Endothelial cell of umbilical vein (primary cell): Measurements from ENCODE around the gene GK2. TPM values are rescaled to one million over a fixed set of nuclear protein-coding genes. Genes with fewer than 3 reads are reported as not detected.

Experiments used
- BruUV-seq: library from RNA; stranded (reverse); fragments of 400-500 nt; replicated peaks from 2 replicates; lab custom pipeline; 2021; lab: Mats Ljungman, UMichigan
- CTCF ChIA-PET: fragments of 300-600, 350-600 bp; sonication (Branson Sonifier 250); formaldehyde crosslinking; loops from one replicate; lab custom pipeline; 2021; ENCODE audit warnings: antibody characterized with exemption, inconsistent platforms; lab: Charles Lee
- POLR2A ChIA-PET: fragments of 300-600, 350-600 bp; sonication (Branson Sonifier 250); formaldehyde crosslinking; loops from one replicate; lab custom pipeline; 2021; ENCODE audit warnings: antibody characterized with exemption, inconsistent platforms; lab: Charles Lee
- DNase-seq: peaks from one replicate; pipeline ENCODE4 v3.0.0-alpha.2; 2011; ENCODE audit warnings: low read depth, low spot score
- FAIRE-seq: peaks from 2 replicates; lab custom pipeline; 2011; peaks lifted over from hg19 to GRCh38; lab: Jason Lieb, UNC
- H2AFZ ChIP-seq: 2 replicates; pipeline ENCODE4 v1.6.0; 2012; ENCODE audit warnings: low read depth, low read length, control low read depth, inconsistent platforms
- H3K27ac ChIP-seq: 2 replicates; pipeline ENCODE4 v1.5.1; 2011; ENCODE audit warnings: low read depth, mild to moderate bottlenecking, control low read depth, low read length, moderate library complexity; ENCODE audit not compliant: insufficient read depth
- H3K27me3 ChIP-seq, 2 experiments: 2 replicates each; pipeline versions ENCODE4 v1.6.0 to v1.6.1; 2011; ENCODE audit warnings: low read length in 2 of 2, mixed read lengths in 1 of 2; ENCODE audit not compliant: control insufficient read depth in 2 of 2, insufficient read depth in 2 of 2
- H3K36me3 ChIP-seq, 2 experiments: 2 replicates in 1 of 2; 3 replicates in 1 of 2; pipeline ENCODE4 v1.5.1; 2011; ENCODE audit warnings: low read length in 2 of 2, mild to moderate bottlenecking in 1 of 2, moderate library complexity in 1 of 2; ENCODE audit not compliant: control insufficient read depth in 2 of 2, insufficient read depth in 2 of 2; ENCODE audit errors: extremely low read depth in 1 of 2
- H3K4me1 ChIP-seq: 3 replicates; pipeline ENCODE4 v1.5.1; 2011; ENCODE audit warnings: mild to moderate bottlenecking, low read length; ENCODE audit not compliant: control insufficient read depth, insufficient read depth; ENCODE audit errors: extremely low read depth
- H3K4me2 ChIP-seq: 2 replicates; pipeline ENCODE4 v1.6.1; 2011; ENCODE audit warnings: low read length, control low read depth, mixed read lengths; ENCODE audit not compliant: insufficient read depth
- H3K4me3 ChIP-seq, 3 experiments: fragments of 200-600 bp in 1 of 3; sonication (generic), shearing (Covaris generic) in 1 of 3; replicated peaks in 1 of 3; 2 replicates each; pipeline ENCODE4 v1.5.1; 2011 to 2016; ENCODE audit warnings: control low read depth in 3 of 3, low read length in 3 of 3, mild to moderate bottlenecking in 2 of 3, inconsistent platforms in 1 of 3, low read depth in 1 of 3, moderate library complexity in 1 of 3; ENCODE audit not compliant: insufficient read depth in 1 of 3
- H3K79me2 ChIP-seq: 2 replicates; pipeline ENCODE4 v1.6.0; 2012; ENCODE audit warnings: low read length, inconsistent platforms; ENCODE audit not compliant: control insufficient read depth, insufficient read depth
- H3K9ac ChIP-seq: replicated peaks from 2 replicates; pipeline ENCODE3; 2011; ENCODE audit warnings: low read length, control low read depth; ENCODE audit not compliant: insufficient read depth; ENCODE audit errors: extremely low read depth
- H3K9me1 ChIP-seq: replicated peaks from 3 replicates; pipeline ENCODE4 v1.6.0; 2011; ENCODE audit warnings: mild to moderate bottlenecking, low read length; ENCODE audit not compliant: control insufficient read depth, insufficient read depth; ENCODE audit errors: extremely low read depth
- H3K9me3 ChIP-seq: replicated peaks from 2 replicates; pipeline ENCODE4 v1.5.1; 2012; ENCODE audit warnings: low read length, inconsistent platforms; ENCODE audit not compliant: control insufficient read depth, insufficient read depth
- H4K20me1 ChIP-seq: replicated peaks from 2 replicates; pipeline ENCODE3; 2011; ENCODE audit warnings: mild to moderate bottlenecking, low read length; ENCODE audit not compliant: control insufficient read depth, insufficient read depth; ENCODE audit errors: extremely low read depth
- CTCF ChIP-seq, 2 donors: IDR thresholded peaks; 1 replicate in 1 of 2; 2 replicates in 1 of 2; pipeline ENCODE4 v1.5.1; 2011; ENCODE audit warnings: low read length in 2 of 2, mild to moderate bottlenecking in 2 of 2, moderate library complexity in 2 of 2, control low read depth in 1 of 2, inconsistent platforms in 1 of 2, low read depth in 1 of 2; ENCODE audit not compliant: insufficient read depth in 1 of 2; ENCODE audit errors: extremely low read depth in 1 of 2
- EZH2 ChIP-seq: IDR thresholded peaks from 2 replicates; pipeline ENCODE4 v1.6.1; 2012; ENCODE audit warnings: borderline replicate concordance, low read depth, mild to moderate bottlenecking, moderate library complexity, low read length, inconsistent platforms; ENCODE audit not compliant: severe bottlenecking
- FOS ChIP-seq: IDR thresholded peaks from 2 replicates; pipeline ENCODE4 v1.6.1; 2011; ENCODE audit warnings: mild to moderate bottlenecking, low read length, moderate library complexity, borderline replicate concordance; ENCODE audit not compliant: insufficient read depth
- GATA2 ChIP-seq: IDR thresholded peaks from 2 replicates; pipeline ENCODE4 v1.7.0; 2011; ENCODE audit warnings: low read depth, mild to moderate bottlenecking, moderate library complexity, mixed read lengths, low read length; ENCODE audit not compliant: insufficient read length, insufficient read depth
- JUN ChIP-seq: IDR thresholded peaks from 2 replicates; pipeline ENCODE4 v1.6.1; 2011; ENCODE audit warnings: borderline replicate concordance, low read depth; ENCODE audit not compliant: insufficient read length, insufficient read depth
- MAX ChIP-seq: IDR thresholded peaks from 2 replicates; pipeline ENCODE4 v1.6.1; 2011; ENCODE audit not compliant: insufficient read depth, insufficient read length
- MYC ChIP-seq: IDR thresholded peaks from one replicate; pipeline ENCODE4 v1.6.1; 2011; ENCODE audit warnings: mild to moderate bottlenecking, low read depth, low read length
- POLR2A ChIP-seq: IDR thresholded peaks from 2 replicates; pipeline ENCODE4 v1.6.1; 2012; ENCODE audit warnings: low read depth, mild to moderate bottlenecking, control low read depth, low read length
- POLR2AphosphoS5 ChIP-seq: IDR thresholded peaks from 2 replicates; pipeline ENCODE4 v1.6.1; 2012; ENCODE audit warnings: low read depth, mild to moderate bottlenecking, control low read depth, low read length, moderate library complexity; ENCODE audit not compliant: insufficient read depth
- dilution Hi-C: fragments of 300-500 bp; cut with MboI; formaldehyde crosslinking; loops from one replicate; pipeline ENCODE4 v1.15.0; 2019; ENCODE audit warnings: low sequenced_read_pairs; ENCODE audit not compliant: extremely low pct_ligation_motif_present
- intact Hi-C: fragments of 100-400 bp; cut with micrococcal nuclease; formaldehyde crosslinking; loops from one replicate; pipeline ENCODE4 v1.10.0; 2022
- polyA plus RNA-seq, 4 experiments: library from polyadenylated mRNA; depleted of rRNA in 3 of 4; stranded (reverse) in 3 of 4; unstranded in 1 of 4; fragments of >200 nt; gene quantifications; 2 replicates each; pipeline versions ENCODE4 v1.2.1 to v1.2.3, GENCODE V29; 2011 to 2012; ENCODE audit warnings: missing spikeins in 1 of 4
- total RNA-seq: library from RNA; stranded (reverse); gene quantifications from 2 replicates; pipeline ENCODE4 v1.2.3, GENCODE V29; 2021

GK2 gene
- total and polyA plus RNA-seq, 2 donors (not counting 3 experiments of a cell fraction or from before 2014, with no cell fraction given), result not detected

DNA sequence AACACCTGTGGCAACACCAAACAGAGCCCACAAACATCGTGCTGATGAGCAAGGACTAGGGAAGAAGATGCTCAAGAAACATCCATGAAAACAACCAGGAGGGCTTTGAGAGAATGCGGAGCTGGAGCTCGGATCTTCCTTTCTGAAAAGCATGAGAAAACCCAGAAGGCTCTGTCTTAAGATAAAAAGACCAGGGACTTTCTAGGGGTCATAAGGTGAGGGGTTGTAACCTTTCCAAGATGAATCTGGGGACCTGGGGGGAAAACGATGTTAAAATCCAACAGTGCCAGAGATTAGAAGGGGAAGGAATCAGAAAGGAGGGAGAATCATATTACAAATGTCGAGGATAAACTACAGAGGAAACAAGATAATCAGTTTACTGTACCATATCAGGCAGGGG is 10.1 kb downstream of the GK2 start:
- ChIA-PET POLR2A (no interaction called here), CTCF (no interaction called here)
- no peaks in the 10 kb centered on the region for H3K9me3 ChIP-seq
- no peak for TF ChIP-seq POLR2A
- no peak for TF ChIP-seq CTCF (IDR thresholded peaks at IDR 0.05; ENCODE audit: extremely low read depth in 1 of 2, insufficient read depth in 1 of 2, low read depth in 1 of 2, low read length in 2 of 2)
- no peak for TF ChIP-seq GATA2
- no peak for TF ChIP-seq MYC
- TF ChIP-seq EZH2, result no peak
- TF ChIP-seq POLR2AphosphoS5, result no peak
- FAIRE-seq (no peak), DNase-seq (no peak)
- intact Hi-C loops (no loop called here), dilution Hi-C loops (no loop called here)
- H3K4me3 ChIP-seq, result no peak overlapping the region
- no peak overlapping the region for H3K9ac ChIP-seq
- BruUV-seq, result no TSS peak
- H3K27me3 ChIP-seq, result no peaks in the 10 kb centered on the region
- H2AFZ ChIP-seq, result no peak overlapping the region
- H3K9me1 ChIP-seq, result no peaks in the 10 kb centered on the region
- H4K20me1 ChIP-seq, result no peaks in the 10 kb centered on the region
- no peak overlapping the region for H3K4me2 ChIP-seq
- no peaks in the 10 kb centered on the region for H3K36me3 ChIP-seq
- H3K79me2 ChIP-seq, result no peaks in the 10 kb centered on the region
- no peaks in the 10 kb centered on the region for H3K4me1 ChIP-seq
- H3K27ac ChIP-seq, result no peak overlapping the region

DNA sequence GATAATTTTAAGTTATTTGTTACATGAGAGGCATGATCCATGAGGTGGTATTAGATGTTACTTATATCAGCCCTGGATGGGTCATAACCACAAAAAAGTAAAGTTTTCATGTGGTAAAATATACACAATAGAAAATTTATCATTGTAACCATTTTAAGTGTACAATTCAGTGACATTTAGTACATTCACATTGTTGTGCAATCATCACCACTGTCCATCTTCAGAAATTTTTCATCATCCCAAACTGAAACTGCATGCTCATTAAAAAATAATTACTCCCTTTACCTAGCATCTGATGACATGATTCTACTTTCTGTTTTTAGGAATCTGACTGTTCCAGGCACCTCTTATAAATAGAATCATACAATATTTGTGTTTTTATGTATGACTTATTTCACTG is 11.2 kb downstream of the GK2 start:
- CTCF ChIA-PET, result no interaction called here
- no TSS peak for BruUV-seq
- intact Hi-C loops (no loop called here), dilution Hi-C loops (no loop called here)
- Histone ChIP-seq H3K27me3 (no peaks in the 10 kb centered on the region), H2AFZ (no peak overlapping the region), H3K4me2 (no peak overlapping the region), H3K4me1 (no peaks in the 10 kb centered on the region), H3K9me1 (no peaks in the 10 kb centered on the region), H3K36me3 (no peaks in the 10 kb centered on the region), H4K20me1 (no peaks in the 10 kb centered on the region), H3K27ac (no peak overlapping the region), H3K4me3 (no peak overlapping the region), H3K79me2 (no peaks in the 10 kb centered on the region), H3K9me3 (no peaks in the 10 kb centered on the region), H3K9ac (no peak overlapping the region)
- FAIRE-seq, result no peak
- TF ChIP-seq GATA2 (no peak), EZH2 (no peak), MYC (no peak), POLR2A (no peak), FOS (no peak), POLR2AphosphoS5 (no peak), JUN (no peak), MAX (no peak), CTCF (IDR thresholded peaks at IDR 0.05; ENCODE audit: extremely low read depth in 1 of 2, insufficient read depth in 1 of 2, low read depth in 1 of 2, low read length in 2 of 2) (no peak)
- POLR2A ChIA-PET, result no interaction called here
- no peak for DNase-seq
